Measurements from ENCODE around the gene CD34. TPM values are rescaled to one million over a fixed set of nuclear protein-coding genes. Genes with fewer than 3 reads are reported as not detected.

The CD34 gene
- total RNA-seq, 4 donors from 2014 or later: 11.1 to 31.1 (median 17.1) TPM

- no peak for DNase-seq (ENCODE audit: low spot score in 2 of 2)
- H3K27ac ChIP-seq: peak overlapping the region; percentile 8
Measured at GRCh38 chr1:207845109-207845508, 65.8 kb downstream of the CD34 start.

GRCh38 chr1:207844371-207844770 lies 66.6 kb downstream of the CD34 start:
- WGBS: 62% methylated on average over 2 of the region's 2 CpGs
- Histone ChIP-seq H3K4me3 (no peak overlapping the region), H3K27me3 (no peaks in the 10 kb centered on the region), H3K4me1 (peaks cover 68% of the 10 kb centered on the region), H3K36me3 (peaks cover 4% of the 10 kb centered on the region), H3K27ac (no peak overlapping the region), H3K9me3 (no peaks in the 10 kb centered on the region)
- TF ChIP-seq EP300 (IDR thresholded peaks at IDR 0.05) (no peak), POLR2A (IDR thresholded peaks at IDR 0.05) (no peak), CTCF (IDR thresholded peaks at IDR 0.05) (no peak), POLR2AphosphoS5 (IDR thresholded peaks at IDR 0.05) (no peak)
- DNase-seq (ENCODE audit: low spot score in 2 of 2): no peak

More at GRCh38 chr1:207845109-207845508, 65.8 kb downstream of the CD34 start:
- no peaks in the 10 kb centered on the region for H3K27me3 ChIP-seq
- no peak for TF ChIP-seq POLR2AphosphoS5 (IDR thresholded peaks at IDR 0.05)
- no peak for TF ChIP-seq CTCF (IDR thresholded peaks at IDR 0.05)
- no peak for TF ChIP-seq POLR2A (IDR thresholded peaks at IDR 0.05)
- H3K36me3 ChIP-seq: peaks cover 4% of the 10 kb centered on the region
- no peaks in the 10 kb centered on the region for H3K9me3 ChIP-seq
- peaks cover 75% of the 10 kb centered on the region for H3K4me1 ChIP-seq
- WGBS: 72% methylated on average over 6 of the region's 6 CpGs
- H3K4me3 ChIP-seq: no peak overlapping the region

GRCh38 chr1:207842506-207842905 lies 68.4 kb downstream of the CD34 start:
- no peak for TF ChIP-seq POLR2AphosphoS5 (IDR thresholded peaks at IDR 0.05)
- no peak for TF ChIP-seq POLR2A (IDR thresholded peaks at IDR 0.05)
- no peak for TF ChIP-seq EP300 (IDR thresholded peaks at IDR 0.05)
- no peak for TF ChIP-seq CTCF (IDR thresholded peaks at IDR 0.05)
- DNase-seq (ENCODE audit: low spot score in 2 of 2): no peak
- Histone ChIP-seq H3K36me3 (peaks cover 4% of the 10 kb centered on the region), H3K4me1 (peaks cover 66% of the 10 kb centered on the region), H3K27ac (peak overlapping the region; percentile 35), H3K9me3 (no peaks in the 10 kb centered on the region), H3K4me3 (no peak overlapping the region), H3K27me3 (no peaks in the 10 kb centered on the region)
- WGBS: 82% methylated on average over 6 of the region's 6 CpGs

GRCh38 chr1:207841901-207842300 lies 69.0 kb downstream of the CD34 start:
- peaks cover 4% of the 10 kb centered on the region for H3K36me3 ChIP-seq
- no peak for TF ChIP-seq CTCF (IDR thresholded peaks at IDR 0.05)
- TF ChIP-seq POLR2A (IDR thresholded peaks at IDR 0.05): no peak
- peaks cover 68% of the 10 kb centered on the region for H3K4me1 ChIP-seq
- peak overlapping the region; percentile 35 for H3K27ac ChIP-seq
- H3K4me3 ChIP-seq: no peak overlapping the region
- DNase-seq (ENCODE audit: low spot score in 2 of 2): no peak
- no peaks in the 10 kb centered on the region for H3K27me3 ChIP-seq
- no peaks in the 10 kb centered on the region for H3K9me3 ChIP-seq
- 40% methylated on average over 4 of the region's 4 CpGs for WGBS

- DNase-seq (ENCODE audit: low spot score in 2 of 2): no peak
- TF ChIP-seq POLR2AphosphoS5 (IDR thresholded peaks at IDR 0.05): no peak
- H3K27me3 ChIP-seq: no peaks in the 10 kb centered on the region
- WGBS: 62% methylated on average over 1 of the region's 1 CpG
- peaks cover 4% of the 10 kb centered on the region for H3K36me3 ChIP-seq
- no peaks in the 10 kb centered on the region for H3K9me3 ChIP-seq
- H3K4me1 ChIP-seq: peaks cover 66% of the 10 kb centered on the region
- no peak overlapping the region for H3K27ac ChIP-seq
- H3K4me3 ChIP-seq: no peak overlapping the region
Measured at GRCh38 chr1:207841293-207841692, 69.6 kb downstream of the CD34 start.

- H3K27ac ChIP-seq: no peak overlapping the region
- TF ChIP-seq EP300 (IDR thresholded peaks at IDR 0.05): no peak
- H3K9me3 ChIP-seq: no peaks in the 10 kb centered on the region
- no peaks in the 10 kb centered on the region for H3K27me3 ChIP-seq
- DNase-seq (ENCODE audit: low spot score in 2 of 2): no peak
- H3K36me3 ChIP-seq: peaks cover 12% of the 10 kb centered on the region
- WGBS: 100% methylated on average over 2 of the region's 2 CpGs
- H3K4me3 ChIP-seq: no peak overlapping the region
- peaks cover 61% of the 10 kb centered on the region for H3K4me1 ChIP-seq
Measured at GRCh38 chr1:207840380-207840779, 70.5 kb downstream of the CD34 start.
